Omental fat pad (tissue), 4 donors: ENCODE measurements around the gene DNAJB2. TPM values are rescaled to one million over a fixed set of nuclear protein-coding genes. Genes with fewer than 3 reads are reported as not detected.

Source experiments
- ATAC-seq: fragments of 150-250 bp; one replicate; pipeline ENCODE4 v1.9.1; 2016; ENCODE audit warnings: mild to moderate bottlenecking, moderate library complexity; ENCODE audit not compliant: low FRiP score
- DNase-seq: peaks from one replicate; pipeline ENCODE4 v3.0.0-alpha.2; 2019; ENCODE audit warnings: low spot score
- total RNA-seq, 4 donors: library from RNA; depleted of rRNA; stranded (reverse); fragments of >200 nt; gene quantifications; one replicate each; pipeline ENCODE4 v1.1.0, GENCODE V29; 2016
- TF ChIP-seq, protein P1 (sequence below), 3 donors: fragments of 450-650 bp; IDR thresholded peaks; one replicate each; pipeline ENCODE4 v1.5.1; 2016 to 2017; ENCODE audit warnings: antibody characterized with exemption in 3 of 3, mild to moderate bottlenecking in 3 of 3, moderate library complexity in 2 of 3

The DNAJB2 gene
- total RNA-seq, 4 donors from 2014 or later = 27.5 to 56.6 (median 46.8) TPM

DNA sequence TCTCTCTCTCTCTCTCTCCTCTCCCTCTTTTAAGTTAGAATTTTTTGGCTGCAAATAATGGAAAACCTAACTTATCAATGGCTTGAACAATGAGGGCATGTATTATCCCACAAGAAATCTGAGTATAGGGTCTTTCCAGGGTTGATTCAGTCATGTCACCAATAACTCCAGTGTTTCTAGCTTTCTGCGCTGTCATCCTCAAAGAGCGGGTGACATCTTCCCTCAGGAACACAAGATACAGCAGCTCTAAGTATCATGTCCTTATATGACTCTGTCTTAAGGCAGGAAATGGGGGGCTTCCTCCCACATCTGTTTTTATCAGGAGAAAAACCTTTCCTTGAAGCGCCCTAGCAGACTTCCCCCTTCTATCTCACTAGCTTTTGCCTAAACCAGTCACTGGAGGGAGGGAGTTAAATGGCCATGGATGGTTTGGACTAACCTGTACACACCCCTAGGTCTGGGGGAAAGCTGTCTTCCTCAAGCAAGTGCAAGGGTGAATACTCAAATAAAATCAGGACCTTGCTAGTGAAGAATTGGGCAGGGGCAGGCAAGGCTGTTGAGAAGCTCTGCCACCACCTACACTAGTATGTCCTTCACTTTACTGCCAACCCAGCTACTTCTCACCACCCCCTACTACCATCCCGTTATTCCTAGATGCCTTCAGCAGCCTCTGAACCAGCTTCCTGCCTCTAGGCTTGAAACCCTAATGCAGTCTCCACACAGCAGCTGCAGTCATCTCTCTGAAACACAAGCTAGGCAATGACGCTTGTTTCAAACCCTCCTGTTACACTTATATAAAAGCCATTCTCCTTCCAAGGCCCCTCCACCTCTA is 17.9 kb upstream of the DNAJB2 start:
- DNase-seq (no peak), ATAC-seq (no peak)
- TF ChIP-seq, protein P1, sequence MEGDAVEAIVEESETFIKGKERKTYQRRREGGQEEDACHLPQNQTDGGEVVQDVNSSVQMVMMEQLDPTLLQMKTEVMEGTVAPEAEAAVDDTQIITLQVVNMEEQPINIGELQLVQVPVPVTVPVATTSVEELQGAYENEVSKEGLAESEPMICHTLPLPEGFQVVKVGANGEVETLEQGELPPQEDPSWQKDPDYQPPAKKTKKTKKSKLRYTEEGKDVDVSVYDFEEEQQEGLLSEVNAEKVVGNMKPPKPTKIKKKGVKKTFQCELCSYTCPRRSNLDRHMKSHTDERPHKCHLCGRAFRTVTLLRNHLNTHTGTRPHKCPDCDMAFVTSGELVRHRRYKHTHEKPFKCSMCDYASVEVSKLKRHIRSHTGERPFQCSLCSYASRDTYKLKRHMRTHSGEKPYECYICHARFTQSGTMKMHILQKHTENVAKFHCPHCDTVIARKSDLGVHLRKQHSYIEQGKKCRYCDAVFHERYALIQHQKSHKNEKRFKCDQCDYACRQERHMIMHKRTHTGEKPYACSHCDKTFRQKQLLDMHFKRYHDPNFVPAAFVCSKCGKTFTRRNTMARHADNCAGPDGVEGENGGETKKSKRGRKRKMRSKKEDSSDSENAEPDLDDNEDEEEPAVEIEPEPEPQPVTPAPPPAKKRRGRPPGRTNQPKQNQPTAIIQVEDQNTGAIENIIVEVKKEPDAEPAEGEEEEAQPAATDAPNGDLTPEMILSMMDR (IDR thresholded peaks at IDR 0.05) = no peak

DNA sequence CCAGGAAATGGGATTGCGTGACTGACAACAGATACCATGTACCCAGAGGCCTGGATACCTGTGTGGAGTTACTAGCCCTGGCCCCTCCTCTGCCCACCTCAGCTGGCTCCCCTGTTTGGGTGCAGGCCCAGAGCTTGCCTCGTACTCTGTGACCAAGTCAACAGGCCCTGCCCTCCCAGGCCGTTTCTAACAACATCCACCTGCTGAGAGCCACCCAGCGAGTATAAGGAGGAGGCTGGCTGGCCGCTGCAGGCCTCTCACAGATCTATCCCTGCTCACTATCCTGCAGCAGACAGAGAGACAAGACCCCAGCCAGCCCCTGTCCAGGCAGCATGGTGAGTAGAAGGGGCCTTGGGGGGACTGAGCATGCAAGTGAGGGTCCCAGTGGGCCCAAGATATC is 12.9 kb upstream of the DNAJB2 start:
- ATAC-seq (peak; percentile 23), DNase-seq (no peak)
- TF ChIP-seq, protein P1 (IDR thresholded peaks at IDR 0.05) = no peak

DNA sequence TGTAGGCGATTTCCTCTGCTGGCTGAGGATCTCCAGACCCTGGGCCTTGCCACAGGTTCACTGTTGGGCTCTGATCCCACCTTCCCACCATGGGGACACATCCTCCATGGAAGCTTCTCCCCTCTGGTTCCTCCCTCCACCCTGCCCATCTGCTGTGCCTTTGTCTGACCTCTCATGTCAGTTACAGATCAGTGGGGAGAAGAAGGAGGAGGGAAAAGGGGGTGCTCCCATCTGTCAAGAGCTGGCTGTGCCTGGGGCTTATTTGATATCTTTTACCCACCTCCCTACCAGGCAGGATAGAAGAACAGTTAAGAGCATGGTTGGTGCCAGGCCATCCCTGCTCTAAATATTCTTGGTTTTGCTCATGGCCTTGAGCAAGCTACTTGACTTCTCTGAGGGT is 12.3 kb upstream of the DNAJB2 start:
- TF ChIP-seq, protein P1 (IDR thresholded peaks at IDR 0.05) = no peak
- no peak for ATAC-seq
- DNase-seq = no peak

DNA sequence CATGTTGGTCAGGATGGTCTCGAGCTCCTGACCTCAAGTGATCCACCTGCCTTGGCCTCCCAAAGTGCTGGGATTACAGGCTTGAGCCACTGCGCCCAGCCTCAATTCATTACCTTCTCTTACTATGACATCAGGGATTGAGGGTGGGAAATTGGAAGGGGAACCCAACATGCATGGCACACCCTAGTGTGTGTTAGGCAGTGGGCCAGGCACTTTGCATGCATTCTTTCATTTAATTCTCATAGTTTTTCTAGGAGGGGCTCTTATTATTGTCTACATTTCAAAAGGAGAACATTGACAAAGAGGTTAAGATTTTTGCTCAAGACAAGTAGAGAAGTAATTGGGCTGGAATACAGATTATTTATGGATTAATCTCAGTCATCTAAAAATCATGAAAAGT is 10.9 kb upstream of the DNAJB2 start:
- DNase-seq (no peak), ATAC-seq (no peak)
- TF ChIP-seq, protein P1 (IDR thresholded peaks at IDR 0.05) = no peak

DNA sequence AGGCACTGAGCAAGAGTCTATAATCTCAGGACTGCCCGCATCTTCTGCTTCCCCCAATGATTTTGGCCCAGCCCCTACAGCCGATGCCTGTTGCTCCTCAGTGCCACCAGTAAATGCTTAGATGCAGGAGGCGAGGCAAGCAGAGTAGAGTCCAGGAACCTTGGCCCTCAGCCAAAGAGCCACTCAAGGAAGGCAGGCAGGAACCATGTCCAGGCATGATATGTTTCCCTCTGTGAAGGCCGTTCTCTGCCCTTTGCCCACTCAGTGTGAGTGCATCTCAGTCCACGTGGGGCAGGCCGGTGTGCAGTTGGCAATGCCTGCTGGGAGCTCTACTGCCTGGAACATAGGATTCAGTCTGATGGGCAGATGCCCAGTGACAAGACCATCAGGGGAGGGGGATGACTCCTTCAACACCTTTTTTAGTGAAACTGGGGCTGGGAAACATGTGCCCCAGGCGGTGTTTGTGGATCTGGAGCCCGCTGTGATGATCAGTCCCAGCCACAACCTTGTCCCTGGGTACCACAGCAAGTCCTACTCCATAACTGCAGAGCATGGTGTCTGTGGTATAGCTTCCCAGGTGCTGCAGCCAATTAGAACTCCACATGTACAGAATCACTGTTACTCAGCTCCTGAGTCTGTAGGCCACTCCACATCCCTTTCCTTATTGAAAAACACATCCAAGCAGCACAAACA is 9.7 kb upstream of the DNAJB2 start:
- DNase-seq = no peak
- TF ChIP-seq, protein P1 (IDR thresholded peaks at IDR 0.05) = no peak
- no peak for ATAC-seq

DNA sequence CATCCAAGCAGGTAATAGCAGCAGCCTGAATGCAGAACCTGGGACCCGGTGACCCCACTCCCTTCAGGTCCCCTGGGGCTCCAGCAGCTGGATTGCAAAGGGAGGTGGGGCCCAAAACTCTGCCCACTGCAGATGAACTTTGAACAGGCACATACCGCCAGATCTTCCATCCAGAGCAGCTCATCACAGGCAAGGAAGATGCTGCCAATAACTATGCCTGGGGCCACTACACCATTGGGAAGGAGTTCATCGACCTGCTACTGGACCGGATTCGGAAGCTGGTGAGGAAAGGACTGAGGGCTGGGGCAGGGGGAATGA is 9.2 kb upstream of the DNAJB2 start:
- no peak for DNase-seq
- TF ChIP-seq, protein P1 (IDR thresholded peaks at IDR 0.05) = no peak
- no peak for ATAC-seq

DNA sequence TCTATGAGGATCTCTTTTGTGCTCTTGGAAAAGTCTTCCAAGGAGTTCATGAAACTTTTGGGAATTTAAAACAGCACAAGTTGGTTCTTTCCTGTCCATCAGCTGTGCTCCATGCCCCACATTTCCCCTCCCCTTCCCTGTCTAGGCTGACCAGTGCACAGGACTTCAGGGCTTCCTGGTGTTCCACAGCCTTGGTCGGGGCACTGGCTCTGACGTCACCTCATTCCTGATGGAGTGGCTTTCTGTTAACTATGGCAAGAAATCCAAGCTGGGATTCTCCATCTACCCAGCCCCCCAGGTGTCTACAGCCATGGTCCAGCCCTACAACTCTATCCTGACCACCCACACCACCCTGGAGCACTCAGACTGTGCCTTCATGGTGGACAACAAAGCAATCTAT is 8.1 kb upstream of the DNAJB2 start:
- no peak for ATAC-seq
- DNase-seq = no peak
- TF ChIP-seq, protein P1 (IDR thresholded peaks at IDR 0.05) = no peak
